Stimulated activated CD8-positive, alpha-beta memory T cell treated with anti-CD3 and anti-CD28 coated beads, Interleukin-12 subunit alpha, Interleukin-12 subunit beta, amount 100 ng/mL, for 1 hour (primary cell): Measurements from ENCODE around the gene UBE2E2.

ENCODE experiments used
- DNase-seq: peaks from one replicate; pipeline ENCODE4 v3.0.0-alpha.2; 2020; ENCODE audit warnings: low read depth

UBE2E2 gene

GRCh38 chr3:23389089-23389488, 186.0 kb downstream of the UBE2E2 start:
- no peak for DNase-seq

DNA sequence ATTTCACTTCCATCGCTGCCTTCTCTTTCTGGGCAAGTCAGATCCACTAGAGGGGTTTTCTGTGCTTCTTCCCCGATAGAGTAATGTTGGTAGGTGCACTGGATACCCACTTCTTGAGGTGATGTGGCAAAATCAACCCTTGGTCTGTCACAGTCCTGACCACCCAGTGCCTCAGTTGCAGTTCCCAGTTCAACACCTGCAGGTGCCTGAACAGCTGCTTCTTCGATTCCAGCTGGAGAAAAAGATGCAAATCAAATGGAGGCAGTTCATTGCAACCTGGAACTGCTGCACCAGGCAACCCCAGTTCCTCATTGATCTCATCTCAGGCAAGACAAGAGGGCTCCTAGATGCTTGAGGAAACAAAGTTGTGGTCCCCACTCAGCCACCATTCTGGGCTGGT, 186.6 kb downstream of the UBE2E2 start:
- DNase-seq, result no peak

DNA sequence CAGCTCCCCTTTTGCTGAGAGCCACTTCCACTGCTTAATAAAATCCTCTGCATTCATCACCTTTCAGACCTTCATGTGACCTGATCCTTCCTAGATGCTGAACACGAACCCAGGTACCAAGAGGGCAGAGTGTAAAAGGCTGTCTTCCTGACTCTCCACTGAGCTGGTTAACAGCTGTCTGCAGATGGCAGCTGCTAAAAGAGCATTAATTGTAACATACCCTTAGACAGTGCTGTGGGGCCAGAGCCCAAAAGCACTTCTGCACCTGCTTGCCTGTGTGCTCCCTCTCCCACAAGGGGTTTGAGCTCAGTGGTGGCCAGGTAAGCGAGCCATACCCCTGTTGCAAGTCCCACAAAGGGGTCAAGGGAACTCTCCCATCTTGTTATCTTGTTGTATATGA, 187.3 kb downstream of the UBE2E2 start:
- no peak for DNase-seq

DNA sequence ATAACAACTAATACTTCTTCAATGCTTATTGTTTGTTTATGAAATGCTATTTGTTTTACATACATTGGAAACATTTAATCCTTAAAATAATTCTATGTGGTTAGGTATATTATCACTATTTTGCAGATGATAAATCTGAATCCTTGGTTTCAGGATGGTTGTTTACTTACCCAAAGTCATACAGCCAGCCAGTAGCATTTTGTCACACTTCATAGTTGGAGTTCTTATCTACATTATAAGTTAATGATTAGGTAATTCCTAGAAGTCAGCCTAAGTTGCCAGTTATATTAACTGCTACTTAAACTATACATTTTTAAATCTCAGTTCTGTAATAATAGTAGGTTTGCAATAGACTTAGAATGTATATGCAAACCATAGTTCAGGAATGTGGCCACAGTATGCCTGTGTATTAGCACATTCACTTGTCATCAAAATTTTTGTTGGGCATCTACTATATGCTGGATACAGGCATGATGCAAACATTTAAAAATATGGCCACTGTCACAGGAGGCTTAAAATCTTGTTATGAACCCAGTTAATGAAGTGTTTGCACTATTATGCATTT, 187.9 kb downstream of the UBE2E2 start:
- no peak for DNase-seq

DNA sequence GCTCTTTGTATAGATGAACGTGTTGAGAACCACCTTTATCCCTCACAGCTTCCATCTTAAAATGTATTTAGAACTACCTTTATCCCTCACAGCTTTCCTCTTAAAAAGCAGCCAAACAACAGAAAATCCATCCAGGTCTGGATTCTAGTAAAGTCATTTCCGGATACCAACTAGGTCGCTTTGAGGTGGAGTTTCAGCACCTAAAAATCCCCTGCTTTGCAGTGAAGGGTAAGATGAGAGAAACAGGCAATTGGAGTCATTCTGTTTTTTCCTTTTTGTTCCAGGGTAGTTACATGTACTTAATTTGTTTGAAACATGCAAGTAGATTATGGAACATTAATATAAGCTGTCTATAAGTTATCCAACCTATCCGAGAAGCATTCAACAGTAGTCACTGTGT, 192.0 kb downstream of the UBE2E2 start:
- DNase-seq, result no peak

DNA sequence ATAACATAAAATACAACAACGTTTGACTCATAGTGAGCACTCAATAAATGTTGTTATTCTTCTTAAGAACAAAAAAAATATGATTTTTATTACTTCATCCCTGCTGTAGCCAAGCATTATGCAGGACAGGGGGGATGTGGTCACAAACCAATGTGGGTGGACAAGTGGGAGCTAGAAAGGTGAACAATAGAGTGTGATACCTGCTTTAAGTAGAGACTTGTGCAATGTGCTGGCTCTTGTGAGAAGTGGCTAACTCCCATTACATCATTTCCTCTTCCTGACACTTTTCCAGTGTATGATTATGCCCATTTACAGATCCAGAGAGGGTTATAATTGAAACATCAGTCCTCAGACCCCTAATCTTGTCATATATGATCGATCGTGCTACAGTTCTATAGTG, 193.6 kb downstream of the UBE2E2 start:
- DNase-seq, result no peak

DNA sequence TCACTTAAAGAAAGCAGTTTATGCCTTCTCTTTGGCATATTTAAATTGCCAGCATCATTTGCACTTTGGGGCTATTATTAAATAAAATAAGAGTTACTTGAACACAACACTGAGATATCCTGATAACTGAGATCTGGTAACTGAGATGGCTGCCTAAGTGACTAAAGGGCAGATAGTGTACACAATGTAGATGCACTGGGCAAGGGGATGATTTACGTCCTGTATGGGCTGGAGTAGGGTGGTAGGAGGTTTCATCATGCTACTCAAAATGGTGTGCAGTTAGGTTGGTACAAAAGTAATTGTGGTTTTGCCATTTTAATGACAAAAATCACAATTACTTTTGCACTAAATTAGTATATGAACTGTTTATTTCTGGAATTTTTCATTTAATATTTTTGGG, 196.1 kb downstream of the UBE2E2 start:
- DNase-seq, result no peak

DNA sequence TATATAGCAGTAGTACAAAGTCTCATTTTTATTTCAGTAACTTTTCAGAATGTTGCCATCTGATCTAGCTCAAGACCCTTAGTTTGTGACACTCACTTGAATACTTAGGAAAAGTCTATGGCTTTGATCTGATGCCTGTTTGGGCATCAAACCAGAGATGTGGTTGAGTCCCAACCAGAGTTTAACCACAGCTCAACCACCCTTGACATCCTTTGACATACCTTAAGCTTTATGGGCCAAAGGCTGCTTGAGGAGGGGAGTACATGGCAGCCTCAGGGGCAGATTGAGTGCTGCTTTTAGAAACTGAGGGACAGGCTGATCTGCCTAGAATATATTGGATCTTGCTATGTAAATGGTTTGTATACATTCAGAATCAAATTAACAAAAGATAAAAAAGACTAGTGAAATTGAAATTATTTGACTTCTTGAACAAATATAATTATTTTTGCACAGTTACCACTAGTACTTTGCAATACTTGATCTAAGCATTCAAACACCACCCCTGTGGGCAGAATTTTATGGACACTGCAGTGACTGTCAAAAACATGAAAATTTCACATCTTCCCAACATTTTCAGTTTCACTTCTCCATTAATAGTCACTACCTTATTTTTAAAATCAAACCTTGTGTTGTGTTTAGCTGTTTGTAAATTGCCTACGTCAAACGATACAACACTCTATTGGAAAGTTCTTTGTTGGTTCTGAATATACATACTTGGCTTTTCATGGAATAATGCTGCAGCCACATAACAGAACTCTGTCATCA, 199.8 kb downstream of the UBE2E2 start:
- DNase-seq, result no peak

- no peak for DNase-seq
Measured at GRCh38 chr3:23404246-23404645, 201.1 kb downstream of the UBE2E2 start.

DNA sequence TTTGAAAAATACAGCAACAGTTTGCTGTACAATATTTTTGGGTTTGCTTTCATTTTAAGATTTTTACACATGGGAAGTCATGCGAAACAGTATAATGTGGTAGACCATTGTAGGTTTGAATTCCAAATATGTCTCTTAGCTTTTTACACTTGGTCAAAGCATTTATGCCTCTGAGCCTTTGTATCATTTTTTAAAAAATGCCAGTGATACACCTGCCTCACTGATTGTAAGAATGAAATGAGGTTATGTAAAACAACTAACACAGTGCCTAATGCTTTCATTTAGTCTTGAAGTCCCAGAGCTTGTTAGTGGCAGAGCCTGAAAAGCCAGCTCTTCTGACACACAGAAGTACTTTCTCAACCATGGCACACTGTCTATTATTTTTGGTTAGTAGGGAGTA, 202.0 kb downstream of the UBE2E2 start:
- DNase-seq, result no peak

DNA sequence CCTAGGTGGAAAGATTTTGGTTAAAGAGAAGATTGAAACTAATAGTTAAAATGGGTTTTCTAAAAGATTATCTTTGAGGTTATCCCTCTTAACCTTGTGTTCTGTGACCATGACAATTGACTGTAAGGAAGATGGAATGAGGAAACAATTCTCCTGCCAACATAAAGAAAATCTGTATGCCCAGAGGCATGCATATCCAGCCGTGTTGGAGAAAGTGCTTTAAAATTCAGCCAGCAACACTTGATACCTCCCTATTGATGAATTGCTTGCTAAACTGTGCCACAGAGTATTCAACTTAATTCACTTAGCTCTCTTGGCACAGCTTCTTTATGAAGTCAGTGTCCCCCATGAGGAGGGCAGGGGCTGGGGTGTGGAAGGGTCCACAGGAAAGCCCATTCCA, 203.5 kb downstream of the UBE2E2 start:
- no peak for DNase-seq

- DNase-seq, result no peak
Measured at GRCh38 chr3:23418026-23418425, 214.9 kb downstream of the UBE2E2 start.

DNA sequence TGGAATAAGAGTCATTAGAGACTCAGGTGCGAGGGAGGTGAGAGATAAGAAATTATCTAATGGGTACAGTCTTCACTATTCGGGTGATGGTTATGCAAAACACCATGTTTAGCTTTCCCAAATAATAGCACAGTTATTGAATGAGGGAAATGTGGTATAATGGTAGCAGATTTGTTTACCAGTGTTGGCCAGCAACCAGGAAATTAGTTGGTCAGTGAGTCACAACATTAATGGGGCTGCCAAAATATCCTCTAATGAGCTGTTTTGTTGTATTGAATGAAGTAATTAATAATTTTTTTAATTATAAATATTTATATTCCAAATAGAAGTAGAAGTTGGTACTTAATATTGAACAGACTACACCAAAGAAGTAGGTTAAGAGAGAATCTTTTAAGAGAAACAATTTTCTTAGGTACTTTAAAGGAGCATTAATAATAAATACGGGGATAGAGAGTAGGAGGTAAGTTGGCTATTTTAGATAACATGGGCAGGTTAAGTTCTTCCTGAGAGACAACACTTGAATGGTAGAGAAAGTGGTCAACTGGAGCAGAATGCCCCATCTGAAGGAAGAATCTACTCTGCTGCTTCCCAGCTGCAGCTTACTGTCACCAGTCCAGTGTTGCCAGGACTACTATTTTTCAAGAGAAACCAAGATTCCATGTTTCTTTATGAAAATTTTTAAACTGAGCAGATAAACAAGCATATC, 218.8 kb downstream of the UBE2E2 start:
- no peak for DNase-seq

- no peak for DNase-seq
Measured at GRCh38 chr3:23422517-23422851, 219.4 kb downstream of the UBE2E2 start.

DNA sequence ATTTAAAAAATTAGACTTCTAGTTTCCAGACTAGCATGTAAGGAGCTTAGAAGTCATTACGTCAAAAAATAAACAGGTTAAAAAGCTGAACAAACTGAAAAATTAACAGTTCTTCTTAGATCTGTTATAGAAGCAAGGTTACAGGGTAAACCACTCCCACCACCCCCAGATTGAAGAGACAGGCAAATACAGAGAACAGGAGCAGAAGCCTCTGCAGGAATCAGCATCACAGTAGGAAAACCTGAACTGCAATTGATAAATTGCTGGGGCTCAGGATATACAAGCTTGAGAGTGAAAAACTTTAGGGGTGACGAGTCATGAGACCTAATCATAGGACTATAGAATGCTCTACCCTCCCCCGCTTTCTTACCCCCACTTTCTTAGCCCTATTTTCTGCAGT, 222.3 kb downstream of the UBE2E2 start:
- no peak for DNase-seq

GRCh38 chr3:23430781-23431398, 227.8 kb downstream of the UBE2E2 start:
- no peak for DNase-seq

GRCh38 chr3:23431764-23432163, 228.6 kb downstream of the UBE2E2 start:
- no peak for DNase-seq

DNA sequence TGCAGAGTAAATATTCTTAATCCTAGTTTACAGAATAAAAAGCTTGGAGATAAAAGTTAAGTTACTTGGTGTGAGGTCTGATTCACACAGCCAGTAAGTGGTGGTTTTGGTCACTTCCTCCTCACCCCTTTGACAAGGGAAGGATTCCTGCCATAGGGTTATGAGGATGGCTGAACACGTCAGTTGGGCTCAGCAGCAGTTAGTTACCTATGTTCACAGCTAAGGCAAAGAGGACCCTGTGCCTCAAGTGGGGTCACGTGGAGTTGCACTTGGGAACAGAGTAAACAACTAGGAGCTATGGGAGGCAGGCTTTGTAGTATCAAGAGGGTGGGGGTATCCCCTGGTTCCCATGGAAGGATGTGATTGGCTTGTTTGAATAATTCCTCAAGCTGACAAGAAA, 232.2 kb downstream of the UBE2E2 start:
- no peak for DNase-seq

GRCh38 chr3:23435904-23436303, 232.8 kb downstream of the UBE2E2 start:
- DNase-seq, result no peak

DNA sequence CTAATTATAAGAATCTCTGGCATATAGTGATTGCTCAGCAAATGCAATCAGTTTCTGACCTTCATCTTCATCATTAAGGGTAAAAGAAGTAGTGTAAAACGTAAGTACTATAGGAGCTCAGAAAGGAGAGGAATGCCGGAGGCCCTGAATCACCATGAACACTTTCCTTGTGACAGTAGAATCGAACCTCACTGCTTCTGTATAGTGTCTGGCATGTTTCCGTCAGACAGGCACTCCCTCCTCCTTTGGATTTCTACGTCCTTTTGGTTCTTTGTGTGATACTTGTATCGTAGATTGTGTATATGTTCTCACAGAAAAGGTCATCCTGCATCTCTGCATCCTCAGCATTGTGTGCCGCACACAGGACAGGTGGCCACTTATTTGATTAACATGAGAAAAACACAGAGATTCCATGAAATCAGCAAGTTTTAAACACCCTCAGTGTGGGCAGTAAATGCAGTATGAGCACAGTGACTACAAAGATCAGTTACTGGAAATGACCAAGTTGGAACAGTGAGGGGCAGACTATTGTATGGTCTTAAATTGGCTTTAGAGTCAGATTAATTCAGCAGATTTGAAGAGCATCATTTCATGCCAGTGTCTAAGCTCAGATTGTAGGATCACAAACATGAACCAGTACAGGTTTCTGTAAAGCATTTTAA, 234.5 kb downstream of the UBE2E2 start:
- DNase-seq, result no peak

DNA sequence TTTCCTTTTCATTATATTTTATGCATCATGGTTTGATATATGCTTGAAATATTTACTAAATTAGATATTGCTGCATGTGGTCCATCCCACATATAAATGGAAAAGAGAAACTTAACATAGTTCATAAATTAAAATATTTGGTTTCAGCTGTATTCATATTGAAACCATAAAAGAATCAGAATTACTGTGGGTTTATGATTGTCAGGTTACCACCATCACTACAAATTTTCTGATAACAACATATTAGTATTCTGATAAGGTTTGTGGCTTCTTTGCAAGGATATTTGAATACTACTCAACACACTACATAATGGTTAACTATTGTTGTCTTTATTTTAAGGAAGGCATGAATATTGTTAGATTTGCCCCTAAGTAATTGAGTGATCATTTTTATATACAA, 235.5 kb downstream of the UBE2E2 start:
- DNase-seq, result no peak

DNA sequence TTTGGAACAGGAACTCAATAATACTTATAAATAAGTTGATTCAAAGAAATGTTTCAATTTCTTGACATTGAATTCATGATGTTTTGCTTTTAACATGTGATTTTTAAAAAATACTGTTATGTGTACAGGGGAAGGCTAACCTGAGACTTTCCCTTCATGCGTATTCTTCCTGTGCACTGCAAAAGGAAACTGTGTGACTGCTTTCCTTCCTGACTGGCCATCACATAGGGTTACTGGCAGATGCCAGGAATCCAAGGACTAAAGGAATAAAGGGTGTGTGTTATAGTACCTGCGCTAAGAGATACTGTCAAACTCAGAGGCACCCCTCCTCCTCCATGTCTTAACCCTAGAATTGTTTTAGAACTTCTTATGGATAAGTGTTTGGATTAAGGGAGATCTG, 236.0 kb downstream of the UBE2E2 start:
- no peak for DNase-seq
